ENCODE results near the gene SEMA6A. TPM values are rescaled to one million over a fixed set of nuclear protein-coding genes. Genes with fewer than 3 reads are reported as not detected.
A peak's percentile ranks its signal among the peaks of the same experiment; 100 is the strongest.

Gene SEMA6A
- total and polyA plus RNA-seq, 10 of the 15 experiments (the other 5 are each of a cell fraction or from before 2014, with no cell fraction given), result 0.16 to 10.2 (median 1.1) TPM

DNA sequence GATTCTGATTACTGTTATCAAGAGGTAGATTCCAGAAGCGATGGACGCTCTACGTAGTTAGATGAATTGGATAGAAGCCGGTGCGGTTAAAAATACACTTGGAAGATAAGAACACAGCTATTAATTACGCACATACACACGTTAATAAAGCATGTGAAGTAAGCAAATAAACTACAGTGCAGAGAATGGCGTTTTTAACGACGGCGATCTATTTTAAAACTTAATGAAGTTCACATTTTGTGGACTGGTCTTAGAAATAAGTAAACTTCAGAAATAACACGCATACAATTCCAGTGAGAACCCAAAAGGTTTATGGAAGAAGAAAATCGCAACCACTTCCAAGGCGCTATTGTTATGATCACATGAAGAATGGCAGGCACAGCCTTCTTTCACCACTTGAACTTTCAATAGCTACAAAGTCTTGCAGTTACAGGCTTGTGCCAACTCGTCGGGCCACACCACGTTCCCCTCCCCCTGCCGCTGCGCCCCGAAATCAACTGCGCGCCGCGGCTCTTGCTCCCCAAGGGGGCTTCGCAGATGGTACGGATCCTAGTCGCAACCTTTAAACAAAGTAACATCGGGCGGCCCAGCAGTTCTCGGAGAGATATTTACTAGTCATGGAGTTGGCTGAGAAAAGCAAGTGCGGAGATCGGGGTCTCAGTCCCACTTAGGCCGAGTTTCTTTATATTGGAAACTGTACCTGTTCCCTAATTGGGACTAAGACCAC lies 866 bp upstream of the SEMA6A start:
- SMC1A ChIA-PET (ENCODE audit: uncharacterized antibody, unreplicated experiment), result interaction anchor here (0.6 to 5.9 kb wide), 41 partner anchors 10 to 714 kb away, joined by 3 to 133 read pairs (median 5); no protein-coding TSS in a partner anchor
- Histone ChIP-seq H3K79me2 (ENCODE audit: control insufficient read depth, insufficient read depth, low read length) (peaks cover 8% of the 10 kb centered on the region), H3K4me2 (ENCODE audit: control insufficient read depth, insufficient read depth) (peak overlapping the region; percentile 98), H3K4me3 (peak overlapping the region; percentile 85), H3K4me1 (ENCODE audit: control insufficient read depth, insufficient read depth, low read length) (peaks cover 14% of the 10 kb centered on the region), H3K36me3 (ENCODE audit: control insufficient read depth in 2 of 2, insufficient read depth in 2 of 2, low read length in 1 of 2) (no peaks in the 10 kb centered on the region), H2AFZ (ENCODE audit: control insufficient read depth, low read depth, low read length) (peak overlapping the region; percentile 85), H3K9ac (ENCODE audit: control insufficient read depth, insufficient read depth, low read length) (peak overlapping the region; percentile 19; the same call in 1 of the 2 replicates), H3K27ac (ENCODE audit: control insufficient read depth, insufficient read depth) (no peak overlapping the region; the same call in 1 of the 2 replicates), H3K27me3 (replicated peaks in 1 of 2; ENCODE audit: control insufficient read depth in 2 of 2, insufficient read depth in 2 of 2, low read length in 1 of 2) (peaks cover 2 to 20% of the 10 kb centered on the region in 2 experiments), H4K20me1 (ENCODE audit: control insufficient read depth, insufficient read depth) (no peaks in the 10 kb centered on the region), H3K9me3 (replicated peaks; ENCODE audit: control insufficient read depth, insufficient read depth, low read length) (no peaks in the 10 kb centered on the region)
- POLR2A ChIA-PET, result interaction anchor here (0.6 to 4.5 kb wide), 17 partner anchors 9 to 554 kb away, joined by 3 to 52 read pairs (median 4); no protein-coding TSS in a partner anchor
- TSS peak; percentile 82 for BruUV-seq (replicated peaks)
- intact Hi-C loops (cut with micrococcal nuclease; ENCODE audit: unreplicated experiment), result loop anchor here (1.0 to 10.0 kb wide), 5 partner anchors 57 to 879 kb away; no protein-coding TSS in a partner anchor
- in situ Hi-C loops (cut with MboI), result loop anchor here (5.0 kb wide), 3 partner anchors 77 to 372 kb away; no protein-coding TSS in a partner anchor
- FAIRE-seq (no peak), DNase-seq (ENCODE audit: low read depth, low spot score) (no peak), ATAC-seq (peak; percentile 1; the same call in 2 of the 3 replicates)
- CTCF ChIA-PET, result interaction anchor here (0.7 to 4.3 kb wide), 31 partner anchors 9 to 879 kb away, joined by 3 to 58 read pairs (median 6); no protein-coding TSS in a partner anchor
- RAD21 ChIA-PET (ENCODE audit: unreplicated experiment), result interaction anchor here (0.6 to 9.2 kb wide), 49 partner anchors 8 to 879 kb away, joined by 3 to 217 read pairs (median 5); no protein-coding TSS in a partner anchor
- WGBS (ENCODE audit: insufficient coverage, insufficient replicate concordance, low lambda C conversion rate, missing lambda C conversion rate), result 6% methylated on average over 31 of the region's 33 CpGs
- TF ChIP-seq, protein P1, sequence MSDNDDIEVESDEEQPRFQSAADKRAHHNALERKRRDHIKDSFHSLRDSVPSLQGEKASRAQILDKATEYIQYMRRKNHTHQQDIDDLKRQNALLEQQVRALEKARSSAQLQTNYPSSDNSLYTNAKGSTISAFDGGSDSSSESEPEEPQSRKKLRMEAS (IDR thresholded peaks at IDR 0.05; ENCODE audit: low read depth, low read length), result no peak
- TF ChIP-seq HCFC1 (IDR thresholded peaks at IDR 0.05; ENCODE audit: low read length) (no peak), CHD1 (IDR thresholded peaks at IDR 0.05; ENCODE audit: low read depth, low read length) (no peak), TCF12 (IDR thresholded peaks at IDR 0.05; ENCODE audit: low read depth, low read length) (no peak), MEF2B (IDR thresholded peaks at IDR 0.05; ENCODE audit: partially characterized antibody, poor library complexity, severe bottlenecking) (no peak), NR2F1 (conservative IDR thresholded peaks at IDR 0.05) (no peak), SUZ12 (IDR thresholded peaks at IDR 0.05; ENCODE audit: unreplicated experiment) (no peak), SREBF1 (IDR thresholded peaks at IDR 0.05; ENCODE audit: low read length) (no peak), CREM (IDR thresholded peaks at IDR 0.05; ENCODE audit: low read depth) (no peak)
- TF ChIP-seq, protein P2, sequence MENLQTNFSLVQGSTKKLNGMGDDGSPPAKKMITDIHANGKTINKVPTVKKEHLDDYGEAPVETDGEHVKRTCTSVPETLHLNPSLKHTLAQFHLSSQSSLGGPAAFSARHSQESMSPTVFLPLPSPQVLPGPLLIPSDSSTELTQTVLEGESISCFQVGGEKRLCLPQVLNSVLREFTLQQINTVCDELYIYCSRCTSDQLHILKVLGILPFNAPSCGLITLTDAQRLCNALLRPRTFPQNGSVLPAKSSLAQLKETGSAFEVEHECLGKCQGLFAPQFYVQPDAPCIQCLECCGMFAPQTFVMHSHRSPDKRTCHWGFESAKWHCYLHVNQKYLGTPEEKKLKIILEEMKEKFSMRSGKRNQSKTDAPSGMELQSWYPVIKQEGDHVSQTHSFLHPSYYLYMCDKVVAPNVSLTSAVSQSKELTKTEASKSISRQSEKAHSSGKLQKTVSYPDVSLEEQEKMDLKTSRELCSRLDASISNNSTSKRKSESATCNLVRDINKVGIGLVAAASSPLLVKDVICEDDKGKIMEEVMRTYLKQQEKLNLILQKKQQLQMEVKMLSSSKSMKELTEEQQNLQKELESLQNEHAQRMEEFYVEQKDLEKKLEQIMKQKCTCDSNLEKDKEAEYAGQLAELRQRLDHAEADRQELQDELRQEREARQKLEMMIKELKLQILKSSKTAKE (IDR thresholded peaks at IDR 0.05; ENCODE audit: low read depth, poor library complexity, severe bottlenecking), result no peak
- TF ChIP-seq, protein P3, sequence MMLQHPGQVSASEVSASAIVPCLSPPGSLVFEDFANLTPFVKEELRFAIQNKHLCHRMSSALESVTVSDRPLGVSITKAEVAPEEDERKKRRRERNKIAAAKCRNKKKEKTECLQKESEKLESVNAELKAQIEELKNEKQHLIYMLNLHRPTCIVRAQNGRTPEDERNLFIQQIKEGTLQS (IDR thresholded peaks at IDR 0.05; ENCODE audit: borderline replicate concordance, extremely low read depth, low read depth, low read length), result no peak
- TF ChIP-seq, protein P4, sequence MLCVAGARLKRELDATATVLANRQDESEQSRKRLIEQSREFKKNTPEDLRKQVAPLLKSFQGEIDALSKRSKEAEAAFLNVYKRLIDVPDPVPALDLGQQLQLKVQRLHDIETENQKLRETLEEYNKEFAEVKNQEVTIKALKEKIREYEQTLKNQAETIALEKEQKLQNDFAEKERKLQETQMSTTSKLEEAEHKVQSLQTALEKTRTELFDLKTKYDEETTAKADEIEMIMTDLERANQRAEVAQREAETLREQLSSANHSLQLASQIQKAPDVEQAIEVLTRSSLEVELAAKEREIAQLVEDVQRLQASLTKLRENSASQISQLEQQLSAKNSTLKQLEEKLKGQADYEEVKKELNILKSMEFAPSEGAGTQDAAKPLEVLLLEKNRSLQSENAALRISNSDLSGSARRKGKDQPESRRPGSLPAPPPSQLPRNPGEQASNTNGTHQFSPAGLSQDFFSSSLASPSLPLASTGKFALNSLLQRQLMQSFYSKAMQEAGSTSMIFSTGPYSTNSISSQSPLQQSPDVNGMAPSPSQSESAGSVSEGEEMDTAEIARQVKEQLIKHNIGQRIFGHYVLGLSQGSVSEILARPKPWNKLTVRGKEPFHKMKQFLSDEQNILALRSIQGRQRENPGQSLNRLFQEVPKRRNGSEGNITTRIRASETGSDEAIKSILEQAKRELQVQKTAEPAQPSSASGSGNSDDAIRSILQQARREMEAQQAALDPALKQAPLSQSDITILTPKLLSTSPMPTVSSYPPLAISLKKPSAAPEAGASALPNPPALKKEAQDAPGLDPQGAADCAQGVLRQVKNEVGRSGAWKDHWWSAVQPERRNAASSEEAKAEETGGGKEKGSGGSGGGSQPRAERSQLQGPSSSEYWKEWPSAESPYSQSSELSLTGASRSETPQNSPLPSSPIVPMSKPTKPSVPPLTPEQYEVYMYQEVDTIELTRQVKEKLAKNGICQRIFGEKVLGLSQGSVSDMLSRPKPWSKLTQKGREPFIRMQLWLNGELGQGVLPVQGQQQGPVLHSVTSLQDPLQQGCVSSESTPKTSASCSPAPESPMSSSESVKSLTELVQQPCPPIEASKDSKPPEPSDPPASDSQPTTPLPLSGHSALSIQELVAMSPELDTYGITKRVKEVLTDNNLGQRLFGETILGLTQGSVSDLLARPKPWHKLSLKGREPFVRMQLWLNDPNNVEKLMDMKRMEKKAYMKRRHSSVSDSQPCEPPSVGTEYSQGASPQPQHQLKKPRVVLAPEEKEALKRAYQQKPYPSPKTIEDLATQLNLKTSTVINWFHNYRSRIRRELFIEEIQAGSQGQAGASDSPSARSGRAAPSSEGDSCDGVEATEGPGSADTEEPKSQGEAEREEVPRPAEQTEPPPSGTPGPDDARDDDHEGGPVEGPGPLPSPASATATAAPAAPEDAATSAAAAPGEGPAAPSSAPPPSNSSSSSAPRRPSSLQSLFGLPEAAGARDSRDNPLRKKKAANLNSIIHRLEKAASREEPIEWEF (IDR thresholded peaks at IDR 0.05; ENCODE audit: insufficient replicate concordance, low read depth, low read length), result no peak
- TF ChIP-seq, protein P5, sequence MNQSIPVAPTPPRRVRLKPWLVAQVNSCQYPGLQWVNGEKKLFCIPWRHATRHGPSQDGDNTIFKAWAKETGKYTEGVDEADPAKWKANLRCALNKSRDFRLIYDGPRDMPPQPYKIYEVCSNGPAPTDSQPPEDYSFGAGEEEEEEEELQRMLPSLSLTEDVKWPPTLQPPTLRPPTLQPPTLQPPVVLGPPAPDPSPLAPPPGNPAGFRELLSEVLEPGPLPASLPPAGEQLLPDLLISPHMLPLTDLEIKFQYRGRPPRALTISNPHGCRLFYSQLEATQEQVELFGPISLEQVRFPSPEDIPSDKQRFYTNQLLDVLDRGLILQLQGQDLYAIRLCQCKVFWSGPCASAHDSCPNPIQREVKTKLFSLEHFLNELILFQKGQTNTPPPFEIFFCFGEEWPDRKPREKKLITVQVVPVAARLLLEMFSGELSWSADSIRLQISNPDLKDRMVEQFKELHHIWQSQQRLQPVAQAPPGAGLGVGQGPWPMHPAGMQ (IDR thresholded peaks at IDR 0.05; ENCODE audit: borderline replicate concordance), result no peak
